HG03103 (cell line): Measurements from ENCODE around the gene NUBPL.
A peak's percentile ranks its signal among the peaks of the same experiment; 100 is the strongest.
"Not testable (repeated sequence)": the region's sequence is repeated elsewhere in the genome, so short reads cannot be mapped to it uniquely, and the experiment has no call there.

Experiments used
- ATAC-seq: cut with Tn5 transposase; IDR thresholded peaks from one replicate; pipeline ENCODE4 v1.9.1; 2021; ENCODE audit warnings: low read depth; ENCODE audit not compliant: unreplicated experiment

Gene NUBPL

DNA sequence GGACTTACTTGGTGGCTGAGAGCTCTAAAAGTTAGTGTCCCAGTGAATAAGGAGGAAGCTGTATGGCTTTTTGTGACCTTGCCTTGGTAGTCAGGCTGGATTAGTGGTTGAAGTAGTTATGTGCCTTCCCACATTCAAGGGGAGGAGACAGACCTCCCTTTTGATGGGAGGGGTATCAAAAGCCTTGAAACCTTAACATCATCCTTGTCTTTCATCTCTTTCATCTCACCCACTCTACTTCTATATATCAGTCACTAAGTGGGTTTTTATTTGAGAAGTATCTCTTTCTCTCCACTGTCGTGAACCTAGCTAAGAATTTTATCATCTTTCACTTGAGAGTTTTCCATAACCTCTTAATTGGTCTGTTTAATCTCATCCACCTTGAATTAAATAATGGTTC, 15.7 kb downstream of the NUBPL start:
- no peak for ATAC-seq

DNA sequence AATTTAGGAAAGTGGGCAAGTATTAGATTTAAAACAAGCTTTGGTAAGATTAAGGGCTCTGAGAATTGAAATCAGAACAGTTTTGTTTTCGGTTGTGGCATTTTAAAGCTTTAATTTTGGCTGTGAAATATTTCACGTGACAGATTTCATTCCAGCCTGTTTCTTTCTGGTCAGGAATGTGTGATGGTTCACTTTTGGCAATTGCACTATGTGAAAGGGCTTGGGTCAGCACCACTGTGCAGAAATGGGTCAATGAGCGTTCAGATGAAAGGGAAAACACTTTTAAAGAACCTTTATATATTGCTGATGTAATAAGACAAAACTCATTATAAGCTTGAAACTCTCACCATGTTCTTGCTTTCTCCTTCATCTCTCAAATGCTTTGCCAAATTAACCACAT, 17.1 kb downstream of the NUBPL start:
- ATAC-seq, result no peak

DNA sequence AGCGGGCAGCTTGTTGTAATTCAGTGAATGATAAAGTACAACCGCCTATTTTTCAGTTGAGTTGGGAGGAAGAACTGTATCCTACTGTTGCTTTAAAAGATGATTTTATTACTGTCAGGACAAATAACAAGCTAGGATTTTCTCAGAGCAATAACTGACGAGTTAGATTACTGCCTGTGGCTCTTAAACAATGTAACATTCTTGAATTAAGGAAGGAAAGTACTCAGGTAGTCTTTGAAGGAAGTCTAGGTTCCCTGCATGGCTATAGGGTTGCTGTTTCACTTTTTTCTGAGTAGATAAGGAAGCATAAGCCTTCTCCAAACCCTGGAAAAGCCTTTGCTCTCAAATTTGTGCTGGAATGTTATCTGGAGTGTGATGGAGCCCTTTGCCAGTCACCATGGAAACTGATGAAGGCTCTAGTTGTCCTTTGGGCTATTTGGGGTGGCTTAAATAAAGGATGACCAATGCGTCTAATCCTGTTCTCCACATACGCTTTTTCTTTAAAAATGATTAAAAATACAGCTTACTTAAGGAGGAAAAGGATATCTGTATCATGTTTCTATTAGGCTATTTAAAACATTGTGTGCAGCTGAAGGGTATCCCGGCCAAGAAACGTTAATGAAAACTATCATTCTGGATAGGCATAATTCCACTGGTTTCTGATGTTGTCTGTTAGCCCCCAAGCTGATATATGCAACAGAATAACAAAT, 17.7 kb downstream of the NUBPL start:
- ATAC-seq, result no peak

DNA sequence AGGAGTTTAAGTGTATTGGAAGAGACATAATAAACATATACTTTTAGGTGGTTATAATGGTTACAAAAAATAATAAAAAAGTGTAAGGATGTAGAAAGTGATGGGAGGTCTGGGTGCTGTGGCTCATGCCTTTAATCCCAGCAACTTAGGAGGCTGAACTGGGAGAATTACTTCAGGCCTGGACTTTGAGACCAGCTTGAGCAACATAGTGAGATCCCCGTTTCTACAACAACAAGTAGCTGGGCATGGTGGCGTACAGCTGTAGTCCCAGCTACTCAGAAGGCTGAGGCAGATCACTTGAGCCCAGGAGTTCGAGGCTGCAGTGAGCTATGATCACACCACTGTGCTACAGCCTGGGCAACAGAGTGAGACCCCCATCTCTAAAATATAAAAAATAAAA, 19.0 kb downstream of the NUBPL start:
- ATAC-seq, result no peak

DNA sequence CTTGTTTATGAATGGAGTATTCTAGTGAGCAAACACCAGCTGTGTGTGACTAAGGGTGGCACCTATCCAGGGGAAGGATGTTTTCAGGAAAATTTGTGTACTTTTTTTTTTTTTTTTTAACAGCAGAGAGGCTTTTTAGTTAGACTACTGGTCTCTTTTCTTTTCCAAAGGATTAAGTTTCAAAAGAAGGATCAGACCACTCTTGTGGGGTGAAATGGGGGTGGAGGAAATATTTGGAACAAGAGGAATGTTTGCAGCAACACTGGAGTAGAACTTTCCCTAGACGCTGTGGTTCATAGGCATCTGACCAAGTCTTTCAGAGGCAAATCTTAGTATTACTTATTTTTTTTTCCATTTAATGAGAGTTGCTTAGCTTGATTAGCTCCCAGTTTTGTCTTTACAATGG, 21.1 kb downstream of the NUBPL start:
- ATAC-seq, result no peak

DNA sequence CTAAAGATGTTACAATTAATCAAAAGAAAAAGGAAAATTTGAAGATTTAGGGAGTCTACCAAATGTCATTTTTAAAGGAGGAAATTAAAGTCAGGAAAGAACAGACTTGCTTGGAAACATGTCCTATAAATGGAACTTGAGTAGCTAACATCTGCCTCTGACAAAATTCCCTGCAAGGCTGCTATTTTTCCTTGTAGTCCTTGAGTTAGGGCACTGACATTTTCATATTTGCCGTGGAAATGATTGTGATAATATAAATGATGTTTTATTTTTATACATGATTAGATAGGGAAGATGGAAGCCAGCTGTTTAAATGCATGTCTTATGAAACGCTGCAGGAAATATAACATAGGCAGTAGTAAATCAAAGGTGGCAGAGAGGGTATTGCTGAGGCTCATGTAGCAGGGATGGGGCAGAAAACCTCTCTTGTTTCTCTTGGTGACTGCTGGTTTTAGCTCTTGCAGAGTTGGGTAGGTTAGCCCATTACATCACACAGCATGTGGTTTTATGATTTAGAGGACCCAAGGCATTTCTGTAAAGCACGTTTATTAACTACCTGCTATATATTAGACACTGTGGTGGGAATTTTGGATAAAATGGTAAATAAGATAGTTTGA, 21.7 kb downstream of the NUBPL start:
- ATAC-seq, result no peak

DNA sequence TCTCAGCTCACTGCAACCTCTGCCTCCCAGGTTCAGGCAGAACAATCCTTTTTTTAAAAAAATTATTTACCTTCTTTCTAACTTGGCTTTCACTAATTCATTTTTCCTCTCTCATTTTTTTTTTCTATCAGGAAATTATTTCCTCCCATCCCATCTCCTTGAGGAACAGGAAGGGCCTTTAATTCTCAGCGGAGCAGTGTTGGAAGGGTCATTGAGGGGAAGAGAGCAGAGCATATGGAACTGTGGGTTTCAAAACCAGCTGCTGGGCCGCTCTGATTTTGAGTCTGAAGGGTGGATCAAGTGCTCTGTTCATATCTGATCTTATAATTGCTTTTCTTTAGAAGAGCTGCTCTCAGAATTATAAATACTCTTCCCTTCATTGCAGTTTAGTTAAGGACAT, 29.0 kb downstream of the NUBPL start:
- ATAC-seq, result no peak

DNA sequence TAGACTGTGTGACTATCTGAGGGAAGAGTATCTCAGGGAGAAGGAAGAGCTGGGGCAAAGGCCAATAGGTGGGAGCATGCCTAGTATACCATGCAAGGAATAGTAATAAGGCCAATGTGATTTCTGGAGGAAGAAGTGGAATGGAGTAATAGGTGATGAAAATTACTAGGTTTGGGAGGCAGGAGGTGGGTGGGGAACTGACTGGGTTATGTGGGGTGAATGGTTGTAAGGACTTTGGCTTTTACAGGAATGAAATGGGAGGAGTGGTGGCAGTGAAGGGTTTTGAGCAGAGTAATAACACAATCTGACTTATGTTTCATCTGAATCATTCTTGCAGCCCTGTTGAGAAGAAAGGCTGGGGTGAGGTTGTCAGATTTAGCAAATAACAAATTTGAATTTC, 30.9 kb downstream of the NUBPL start:
- no peak for ATAC-seq

DNA sequence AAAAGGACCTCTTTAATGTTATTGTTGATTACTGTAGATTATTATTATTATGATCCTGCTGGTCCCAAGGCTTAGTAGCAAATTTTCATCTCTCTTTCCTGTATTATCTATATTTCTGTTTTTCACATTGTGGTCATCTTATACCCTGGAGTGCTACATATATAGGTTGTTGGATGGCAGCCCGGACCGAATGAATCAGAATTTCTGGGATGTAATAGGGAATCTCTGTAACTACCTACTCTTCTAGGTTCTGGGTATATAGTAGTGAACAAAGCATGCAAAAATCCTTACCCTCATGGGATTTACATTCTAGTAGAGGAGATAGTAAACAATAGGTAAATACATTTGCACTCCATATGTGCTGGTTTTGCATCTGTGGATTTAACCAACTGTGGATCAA, 31.4 kb downstream of the NUBPL start:
- no peak for ATAC-seq

DNA sequence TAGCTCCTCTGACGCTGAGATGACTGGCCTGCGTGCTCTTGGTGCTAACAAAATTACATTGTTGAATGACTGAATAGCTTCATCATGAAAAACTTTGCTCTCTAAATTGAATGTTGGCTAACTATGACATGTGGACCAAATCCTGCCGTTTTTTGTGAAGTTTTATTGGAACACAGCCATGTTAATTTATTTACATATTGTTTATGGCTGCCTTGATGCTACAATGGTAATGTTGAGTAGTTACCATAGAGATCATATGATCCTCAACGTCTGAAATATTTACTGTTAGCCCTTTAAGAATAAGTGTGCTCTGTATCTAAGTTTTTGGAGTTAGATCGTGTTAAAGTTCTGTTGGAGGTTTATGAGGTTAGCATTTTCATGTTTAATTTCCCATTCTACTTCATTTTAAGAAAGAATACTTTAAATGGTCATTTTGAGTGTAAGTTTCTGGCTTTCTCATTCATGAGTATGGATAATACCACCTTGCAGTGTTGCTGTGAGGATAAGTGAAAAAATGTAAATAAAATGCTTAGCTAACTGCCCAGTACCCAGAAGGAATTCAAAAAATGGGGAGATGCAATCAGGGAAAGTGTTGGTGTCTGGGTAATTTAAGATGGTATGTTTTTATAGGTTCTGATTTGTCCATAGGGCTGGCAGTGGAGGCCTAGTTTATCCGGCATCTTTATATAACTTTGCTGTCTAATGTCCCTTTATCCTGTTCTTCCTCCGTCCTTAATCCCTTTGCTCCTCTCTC, 35.3 kb downstream of the NUBPL start:
- no peak for ATAC-seq

DNA sequence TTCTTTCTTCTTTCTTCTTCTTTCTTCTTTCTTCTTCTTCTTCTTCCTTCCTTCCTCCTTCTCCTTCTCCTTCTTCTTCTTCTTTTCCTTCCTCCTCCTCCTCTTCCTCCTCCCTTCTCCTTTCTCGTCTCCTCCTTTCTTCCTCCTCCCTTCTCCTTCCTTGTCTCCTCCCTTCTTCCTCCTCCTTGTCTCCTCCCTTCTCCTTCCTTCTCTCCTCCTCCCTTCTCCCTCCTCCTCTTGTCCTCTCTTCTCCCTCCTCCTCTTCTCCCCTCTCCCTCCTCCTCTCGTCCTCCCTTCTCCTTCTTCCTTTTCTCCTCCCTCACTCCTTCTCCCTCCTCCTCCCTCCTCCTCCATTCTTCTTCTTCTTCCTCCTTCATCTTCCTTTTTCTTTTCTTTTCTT, 44.5 kb downstream of the NUBPL start:
- no peak for ATAC-seq

DNA sequence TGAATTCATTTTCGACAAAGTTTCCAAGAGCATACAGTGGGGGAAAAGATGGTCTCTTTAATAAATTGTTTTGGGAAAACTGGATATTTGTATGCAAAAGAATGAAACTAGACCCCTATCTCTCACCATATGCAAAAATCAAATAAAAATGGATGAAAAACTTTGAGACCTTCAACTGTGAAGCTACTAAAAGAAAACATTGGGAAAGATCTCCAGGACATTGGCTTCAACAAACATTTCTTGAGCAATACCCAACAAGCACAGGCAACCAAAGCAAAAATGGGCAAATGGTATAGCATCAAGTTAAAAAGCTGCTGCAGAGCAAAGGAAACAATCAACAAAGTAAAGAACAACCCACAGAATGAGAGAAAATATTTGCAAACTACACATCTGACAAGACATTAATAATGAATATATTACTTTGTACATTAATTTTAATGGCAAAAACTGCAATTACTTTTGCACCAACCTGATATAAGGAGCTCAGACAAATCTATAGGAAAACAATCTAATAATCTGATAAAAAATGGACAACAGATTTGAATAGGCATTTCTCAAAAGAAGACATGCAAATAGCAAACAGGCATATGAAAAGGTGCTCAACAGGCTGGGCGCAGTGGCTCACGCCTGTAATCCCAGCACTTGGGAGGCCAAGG, 50.7 kb downstream of the NUBPL start:
- ATAC-seq, result no peak

DNA sequence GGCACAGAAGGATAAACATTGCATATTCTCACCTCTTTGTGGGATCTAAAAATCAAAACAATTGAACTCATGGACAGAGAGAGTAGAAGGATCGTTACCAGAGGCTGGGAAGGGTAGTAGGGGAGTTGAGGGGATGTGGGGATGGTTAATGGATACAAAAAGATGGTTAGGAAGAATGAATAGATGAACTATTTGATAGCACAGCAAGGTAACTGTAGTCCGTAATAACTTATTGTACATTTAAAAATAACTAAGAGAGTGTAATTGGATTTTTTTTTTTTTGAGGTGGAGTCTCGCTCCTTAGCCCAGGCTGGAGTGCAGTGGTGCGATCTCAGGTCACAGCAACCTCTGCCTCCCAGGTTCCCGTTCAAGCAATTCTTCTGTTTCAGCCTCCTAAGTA, 52.0 kb downstream of the NUBPL start:
- no peak for ATAC-seq

DNA sequence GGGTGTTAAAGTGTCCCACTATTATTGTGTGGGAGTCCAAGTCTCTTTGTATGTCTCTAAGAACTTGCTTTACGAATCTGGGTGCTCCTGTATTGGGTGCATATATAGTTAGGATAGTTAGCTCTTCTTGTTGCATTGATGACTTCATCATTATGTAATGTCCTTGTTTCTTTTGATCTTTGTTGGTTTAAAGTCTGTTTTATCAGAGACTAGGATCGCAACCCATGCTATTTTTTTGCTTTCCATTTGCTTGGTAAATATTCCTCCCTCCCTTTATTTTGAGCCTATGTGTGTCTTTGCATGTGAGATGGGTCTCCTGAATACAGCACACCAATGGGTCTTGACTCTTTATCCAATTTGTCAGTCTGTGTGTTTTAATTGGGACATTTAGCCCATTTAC, 57.7 kb downstream of the NUBPL start:
- not testable (repeated sequence) for ATAC-seq

DNA sequence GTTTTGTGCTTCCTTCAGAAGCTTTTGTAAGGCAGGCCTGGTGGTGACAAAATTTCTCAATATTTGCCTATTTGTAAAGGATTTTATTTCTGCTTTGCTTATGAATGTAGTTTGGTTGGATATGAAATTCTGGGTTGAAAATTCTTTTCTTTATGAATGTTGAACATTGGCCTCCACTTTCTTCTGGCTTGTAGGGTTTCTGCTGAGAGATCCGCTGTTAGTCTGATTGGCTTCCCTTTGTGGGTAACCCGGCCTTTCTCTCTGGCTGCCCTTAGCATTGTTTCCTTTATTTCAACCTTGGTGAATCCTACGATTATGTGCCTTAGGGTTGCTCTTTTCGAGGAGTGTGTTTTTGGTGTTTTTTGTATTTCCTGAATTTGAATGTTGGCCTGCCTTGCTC, 58.2 kb downstream of the NUBPL start:
- ATAC-seq, result no peak

DNA sequence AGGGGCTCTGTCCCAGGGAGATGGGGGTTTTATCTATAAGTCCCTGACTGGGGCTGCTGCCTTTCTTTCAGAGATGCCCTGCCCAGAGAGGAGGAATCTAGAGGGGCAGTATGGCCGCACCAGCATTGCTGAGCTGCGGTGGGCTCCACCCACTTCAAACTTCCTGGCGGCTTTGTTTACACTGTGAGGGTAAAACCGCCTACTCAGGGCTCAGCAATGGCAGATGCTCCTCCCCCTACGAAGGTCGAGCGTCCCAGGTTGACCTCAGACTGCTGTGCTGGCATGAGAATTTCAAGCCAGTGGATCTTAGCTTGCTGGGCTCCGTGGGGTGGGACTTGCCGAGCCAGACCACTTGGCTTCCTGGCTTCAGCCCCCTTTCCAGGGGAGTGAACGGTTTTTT, 59.7 kb downstream of the NUBPL start:
- ATAC-seq, result not testable (repeated sequence)

DNA sequence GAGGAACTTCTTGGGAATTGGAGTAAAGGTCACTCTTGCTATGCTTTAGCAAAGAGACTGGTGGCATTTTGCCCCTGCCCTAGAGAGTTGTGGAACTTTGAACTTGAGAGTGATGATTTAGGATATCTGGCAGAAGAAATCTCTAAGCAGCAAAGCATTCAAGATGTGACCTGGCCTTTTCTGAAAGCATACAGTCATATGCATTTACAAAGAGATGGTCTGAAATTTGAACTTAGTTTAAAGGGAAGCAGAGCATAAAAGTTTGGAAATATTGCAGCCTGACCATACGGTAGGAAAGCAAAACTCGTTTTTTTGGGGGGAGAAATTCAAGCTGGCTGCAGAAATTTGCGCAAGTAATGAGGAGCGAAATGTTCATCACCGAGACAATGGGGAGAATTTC, 60.9 kb downstream of the NUBPL start:
- no peak for ATAC-seq

DNA sequence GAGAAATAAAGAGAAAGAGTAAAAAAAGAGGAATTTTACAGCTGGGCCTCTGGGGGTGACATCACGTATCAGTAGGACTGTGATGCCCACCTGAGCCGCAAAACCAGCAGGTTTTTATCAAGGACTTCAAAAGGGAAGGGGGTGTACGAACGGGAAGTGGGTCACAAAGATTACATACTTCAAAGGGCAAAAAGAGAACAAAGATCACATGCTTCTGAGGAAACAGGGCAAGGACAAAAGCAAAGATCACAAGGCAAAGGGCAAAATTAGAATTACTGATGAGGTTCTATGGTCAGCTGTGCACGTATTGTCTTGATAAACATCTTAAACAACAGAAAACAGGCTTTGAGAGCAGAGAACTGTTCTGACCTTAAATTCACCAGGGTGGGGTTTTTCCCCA, 91.7 kb downstream of the NUBPL start:
- ATAC-seq, result not testable (repeated sequence)

DNA sequence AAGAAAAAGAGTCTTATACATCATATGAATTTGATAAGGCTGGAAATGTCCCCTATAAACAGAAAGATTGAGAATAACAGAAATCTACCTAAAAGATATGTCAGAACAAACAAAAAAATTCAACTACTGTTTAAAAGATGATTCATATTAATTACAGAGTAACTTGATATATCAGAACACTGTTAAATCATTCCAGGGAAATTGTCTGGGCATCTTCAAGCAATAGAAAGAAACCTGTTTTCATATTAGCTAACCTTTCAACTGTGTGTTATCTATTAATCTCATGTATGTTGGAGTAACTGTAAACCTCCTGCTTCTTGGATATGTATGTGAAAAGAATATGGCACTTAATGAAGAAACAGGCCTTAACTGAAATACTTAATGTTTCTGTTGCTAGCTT, 96.7 kb downstream of the NUBPL start:
- ATAC-seq, result no peak

DNA sequence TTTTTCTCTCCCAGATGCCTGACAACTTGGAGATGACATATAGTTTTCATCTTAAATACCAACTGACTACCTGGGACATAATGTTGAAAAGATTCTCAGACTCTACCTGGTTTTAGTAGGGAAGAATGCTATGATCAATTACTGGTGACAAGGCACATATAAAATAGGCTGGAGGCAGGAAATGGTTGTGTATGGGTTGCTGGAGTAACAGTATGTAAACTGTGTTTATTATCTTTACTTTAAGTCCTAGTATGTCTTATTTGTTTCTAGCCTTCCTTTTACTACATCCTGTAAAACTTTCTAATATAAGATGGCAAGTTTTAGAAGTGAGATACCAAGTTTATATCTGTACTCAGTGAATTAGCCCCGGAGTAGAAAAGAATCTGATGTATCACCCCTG, 98.1 kb downstream of the NUBPL start:
- no peak for ATAC-seq

DNA sequence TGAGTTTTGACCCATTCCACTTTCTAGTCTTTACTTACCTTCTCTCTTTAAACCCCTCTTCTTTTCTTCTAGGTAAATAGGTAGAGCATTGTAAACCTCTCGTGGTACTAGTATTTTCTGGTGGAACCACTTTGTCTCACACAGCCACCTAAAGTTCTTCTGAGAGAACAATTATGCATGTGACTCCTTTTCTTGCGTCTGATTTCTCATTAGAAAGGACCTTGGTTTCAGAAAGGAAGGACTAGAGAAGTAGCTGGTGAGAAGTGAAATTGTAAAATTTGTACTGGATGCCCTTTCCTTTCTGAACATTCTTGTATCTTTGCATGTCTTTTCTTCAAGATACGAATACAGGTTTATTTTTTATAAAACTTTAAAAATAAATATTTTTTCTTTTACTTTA, 99.0 kb downstream of the NUBPL start:
- peak; percentile 65 for ATAC-seq
